ENCODE results near the gene TPST2. TPM values are rescaled to one million over a fixed set of nuclear protein-coding genes. Genes with fewer than 3 reads are reported as not detected.

The TPST2 gene
- total RNA-seq, 1 experiment from 2014 or later: 11.8 TPM

DNA sequence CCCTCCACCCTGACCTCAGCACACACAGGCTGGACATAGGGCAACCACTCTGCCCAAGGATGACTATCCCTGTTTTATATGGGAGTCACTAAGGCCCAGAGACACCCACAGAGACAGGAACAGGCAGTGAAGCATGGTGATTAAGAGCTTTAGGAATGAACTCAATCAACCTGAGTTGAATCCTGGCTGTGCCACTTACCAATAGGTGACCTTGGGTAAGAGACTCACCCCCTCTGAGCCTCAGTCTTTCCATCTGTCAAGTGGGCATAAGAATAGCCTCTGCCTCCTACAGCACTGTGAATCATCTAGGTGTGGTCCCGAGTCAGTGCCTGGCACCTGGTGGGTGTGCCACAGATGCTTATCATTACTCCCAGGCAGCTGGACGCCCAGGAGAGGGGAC, 21.1 kb upstream of the TPST2 start:
- Histone ChIP-seq H3K36me3 (ENCODE audit: control insufficient read depth in 1 of 2, insufficient read depth in 2 of 2, low read length in 2 of 2) (no peaks in the 10 kb centered on the region), H3K4me1 (ENCODE audit: control insufficient read depth in 1 of 2, insufficient read depth in 2 of 2, low read length in 2 of 2) (no peaks in the 10 kb centered on the region), H3K4me3 (replicated peaks in 1 of 2; ENCODE audit: low read depth in 1 of 2, low read length in 2 of 2) (no peak overlapping the region), H3K9ac (ENCODE audit: low read length) (no peak overlapping the region), H2AFZ (ENCODE audit: low read depth, low read length, poor library complexity, severe bottlenecking) (no peak overlapping the region), H4K20me1 (ENCODE audit: insufficient read depth) (no peaks in the 10 kb centered on the region), H3K9me2 (ENCODE audit: insufficient read depth) (no peaks in the 10 kb centered on the region), H3K9me3 (ENCODE audit: control insufficient read depth in 1 of 2, insufficient read depth in 1 of 2, low read depth in 1 of 2, low read length in 2 of 2) (no peaks in the 10 kb centered on the region), H3K27me3 (ENCODE audit: insufficient read depth, low read length) (peaks cover 15% of the 10 kb centered on the region; the same call in 1 of the 2 replicates), H3K4me2 (ENCODE audit: low read length) (no peak overlapping the region), H3K79me2 (ENCODE audit: insufficient read depth, low read length) (no peaks in the 10 kb centered on the region), H3K27ac (ENCODE audit: low read depth, low read length) (no peak overlapping the region)
- intact Hi-C loops (cut with micrococcal nuclease): no loop called here
- RAD21 ChIA-PET (ENCODE audit: low non-redundant PET in 1 of 2, low total read pairs in 2 of 2, uncharacterized antibody in 2 of 2, unreplicated experiment in 2 of 2): no interaction called here
- POLR2A ChIA-PET: no interaction called here
- ATAC-seq (no peak), DNase-seq (ENCODE audit: low read depth, low spot score) (no peak)
- TF ChIP-seq POLR2A (IDR thresholded peaks at IDR 0.05; ENCODE audit: borderline replicate concordance, extremely low read depth, insufficient read depth, insufficient read length) (no peak), JUND (IDR thresholded peaks at IDR 0.05) (no peak), YY1 (IDR thresholded peaks at IDR 0.05; ENCODE audit: extremely low read depth, insufficient replicate concordance, low read depth, low read length) (no peak), TCF7L2 (IDR thresholded peaks at IDR 0.05; ENCODE audit: borderline replicate concordance, extremely low read depth, insufficient read depth, insufficient read length) (no peak), CBX3 (IDR thresholded peaks at IDR 0.05; ENCODE audit: low read depth) (no peak), SP1 (IDR thresholded peaks at IDR 0.05; ENCODE audit: low read depth) (no peak), ELF1 (IDR thresholded peaks at IDR 0.05; ENCODE audit: borderline replicate concordance, low read depth) (no peak), SIN3A (IDR thresholded peaks at IDR 0.05; ENCODE audit: low read depth) (no peak), EZH2phosphoT487 (IDR thresholded peaks at IDR 0.05; ENCODE audit: borderline replicate concordance) (no peak), EZH2 (IDR thresholded peaks at IDR 0.05) (no peak), EGR1 (IDR thresholded peaks at IDR 0.05; ENCODE audit: low read depth) (no peak), MAX (IDR thresholded peaks at IDR 0.05) (no peak), SRF (IDR thresholded peaks at IDR 0.05; ENCODE audit: low read depth) (no peak), FOSL1 (IDR thresholded peaks at IDR 0.05; ENCODE audit: low read depth) (no peak), ZFX (IDR thresholded peaks at IDR 0.05) (no peak), ZNF274 (IDR thresholded peaks at IDR 0.05; ENCODE audit: low read depth, low read length) (no peak), ZBTB33 (IDR thresholded peaks at IDR 0.05; ENCODE audit: extremely low read depth, insufficient replicate concordance, low read length) (no peak)
- TF ChIP-seq, protein P1, sequence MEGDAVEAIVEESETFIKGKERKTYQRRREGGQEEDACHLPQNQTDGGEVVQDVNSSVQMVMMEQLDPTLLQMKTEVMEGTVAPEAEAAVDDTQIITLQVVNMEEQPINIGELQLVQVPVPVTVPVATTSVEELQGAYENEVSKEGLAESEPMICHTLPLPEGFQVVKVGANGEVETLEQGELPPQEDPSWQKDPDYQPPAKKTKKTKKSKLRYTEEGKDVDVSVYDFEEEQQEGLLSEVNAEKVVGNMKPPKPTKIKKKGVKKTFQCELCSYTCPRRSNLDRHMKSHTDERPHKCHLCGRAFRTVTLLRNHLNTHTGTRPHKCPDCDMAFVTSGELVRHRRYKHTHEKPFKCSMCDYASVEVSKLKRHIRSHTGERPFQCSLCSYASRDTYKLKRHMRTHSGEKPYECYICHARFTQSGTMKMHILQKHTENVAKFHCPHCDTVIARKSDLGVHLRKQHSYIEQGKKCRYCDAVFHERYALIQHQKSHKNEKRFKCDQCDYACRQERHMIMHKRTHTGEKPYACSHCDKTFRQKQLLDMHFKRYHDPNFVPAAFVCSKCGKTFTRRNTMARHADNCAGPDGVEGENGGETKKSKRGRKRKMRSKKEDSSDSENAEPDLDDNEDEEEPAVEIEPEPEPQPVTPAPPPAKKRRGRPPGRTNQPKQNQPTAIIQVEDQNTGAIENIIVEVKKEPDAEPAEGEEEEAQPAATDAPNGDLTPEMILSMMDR (IDR thresholded peaks at IDR 0.05 in 2 of 3, conservative IDR thresholded peaks at IDR 0.05 in 1 of 3; ENCODE audit: borderline replicate concordance in 1 of 3, insufficient read depth in 1 of 3, low read depth in 2 of 3, low read length in 2 of 3): no peak
- TF ChIP-seq, protein P2, sequence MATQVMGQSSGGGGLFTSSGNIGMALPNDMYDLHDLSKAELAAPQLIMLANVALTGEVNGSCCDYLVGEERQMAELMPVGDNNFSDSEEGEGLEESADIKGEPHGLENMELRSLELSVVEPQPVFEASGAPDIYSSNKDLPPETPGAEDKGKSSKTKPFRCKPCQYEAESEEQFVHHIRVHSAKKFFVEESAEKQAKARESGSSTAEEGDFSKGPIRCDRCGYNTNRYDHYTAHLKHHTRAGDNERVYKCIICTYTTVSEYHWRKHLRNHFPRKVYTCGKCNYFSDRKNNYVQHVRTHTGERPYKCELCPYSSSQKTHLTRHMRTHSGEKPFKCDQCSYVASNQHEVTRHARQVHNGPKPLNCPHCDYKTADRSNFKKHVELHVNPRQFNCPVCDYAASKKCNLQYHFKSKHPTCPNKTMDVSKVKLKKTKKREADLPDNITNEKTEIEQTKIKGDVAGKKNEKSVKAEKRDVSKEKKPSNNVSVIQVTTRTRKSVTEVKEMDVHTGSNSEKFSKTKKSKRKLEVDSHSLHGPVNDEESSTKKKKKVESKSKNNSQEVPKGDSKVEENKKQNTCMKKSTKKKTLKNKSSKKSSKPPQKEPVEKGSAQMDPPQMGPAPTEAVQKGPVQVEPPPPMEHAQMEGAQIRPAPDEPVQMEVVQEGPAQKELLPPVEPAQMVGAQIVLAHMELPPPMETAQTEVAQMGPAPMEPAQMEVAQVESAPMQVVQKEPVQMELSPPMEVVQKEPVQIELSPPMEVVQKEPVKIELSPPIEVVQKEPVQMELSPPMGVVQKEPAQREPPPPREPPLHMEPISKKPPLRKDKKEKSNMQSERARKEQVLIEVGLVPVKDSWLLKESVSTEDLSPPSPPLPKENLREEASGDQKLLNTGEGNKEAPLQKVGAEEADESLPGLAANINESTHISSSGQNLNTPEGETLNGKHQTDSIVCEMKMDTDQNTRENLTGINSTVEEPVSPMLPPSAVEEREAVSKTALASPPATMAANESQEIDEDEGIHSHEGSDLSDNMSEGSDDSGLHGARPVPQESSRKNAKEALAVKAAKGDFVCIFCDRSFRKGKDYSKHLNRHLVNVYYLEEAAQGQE (IDR thresholded peaks at IDR 0.05; ENCODE audit: low read depth): no peak
- CTCF ChIA-PET: no interaction called here
- BruUV-seq (replicated peaks): no TSS peak

All from HCT116 (cell line).